OCI-M2 (cell line): ENCODE measurements around the gene KPNA2.

Experiments
- DNase-seq: peaks from one replicate; lab custom pipeline; 2025; ENCODE audit not compliant: unreplicated experiment; lab: John Stamatoyannopoulos, UW

Gene KPNA2

GRCh38 chr17:68095205-68095811, 59.8 kb downstream of the KPNA2 start:
- DNase-seq, result no peak

DNA sequence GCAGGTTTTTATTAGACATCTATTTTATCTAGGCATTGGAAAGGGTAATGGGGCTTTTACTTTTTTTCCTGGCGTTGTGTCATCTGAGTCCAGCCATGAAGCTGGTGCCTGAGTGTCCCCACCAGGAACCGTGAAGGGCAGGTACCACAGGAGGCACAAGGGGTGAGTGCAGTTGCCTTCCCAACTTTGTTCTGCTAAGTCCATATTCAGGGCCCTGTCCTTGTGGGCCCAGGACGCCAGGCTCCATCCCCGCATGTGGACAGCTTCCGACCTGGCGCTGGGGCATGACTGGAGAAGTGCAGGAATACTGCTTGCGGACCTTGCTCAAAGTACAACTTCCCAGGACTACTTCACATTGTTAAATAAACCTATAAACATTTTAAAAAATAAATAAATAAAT, 60.6 kb downstream of the KPNA2 start:
- no peak for DNase-seq
